ENCODE measurements around the gene CIB2.

CIB2 gene

DNA sequence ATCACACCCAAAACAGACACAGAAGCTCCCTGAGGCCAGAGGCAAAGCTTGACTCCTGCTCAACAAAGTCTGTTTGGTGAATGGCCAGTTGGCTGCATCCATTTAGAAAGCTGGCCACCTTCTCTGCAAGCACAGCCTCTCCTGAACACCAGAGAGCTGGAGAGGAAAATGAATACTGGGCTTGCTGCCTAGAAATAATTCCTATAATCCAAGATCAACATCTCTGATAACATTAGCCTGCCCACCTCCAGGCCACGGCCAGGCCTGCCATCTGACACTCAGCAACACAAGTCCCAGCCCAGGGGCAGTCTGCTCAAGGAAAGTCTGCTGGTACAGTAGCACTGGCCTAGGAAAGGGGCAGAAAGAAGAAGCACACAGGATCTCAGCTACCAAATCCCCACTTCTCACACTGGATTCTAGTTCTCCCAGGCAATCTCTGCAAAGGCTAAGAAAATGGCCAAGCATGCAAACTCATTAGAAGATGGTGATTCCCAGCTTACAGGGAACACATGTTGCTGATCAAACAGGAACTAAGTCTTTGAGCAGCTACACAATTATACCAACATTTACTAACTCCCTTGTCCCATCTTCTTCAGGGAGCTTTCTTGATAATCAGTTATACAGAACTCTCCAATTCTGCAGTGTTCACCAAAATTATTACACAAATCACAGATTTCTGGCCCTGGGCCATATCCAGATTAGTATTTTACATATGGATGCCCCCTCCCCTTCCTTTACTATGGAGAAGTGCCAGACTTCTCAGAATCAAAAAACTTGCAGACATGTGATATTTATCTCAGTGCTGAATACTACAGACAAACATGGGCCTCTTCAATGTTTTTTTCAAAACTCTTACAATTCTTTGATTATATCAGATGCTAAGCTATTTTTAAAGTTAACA, 63.7 kb downstream of the CIB2 start:
- TF ChIP-seq, protein P1, sequence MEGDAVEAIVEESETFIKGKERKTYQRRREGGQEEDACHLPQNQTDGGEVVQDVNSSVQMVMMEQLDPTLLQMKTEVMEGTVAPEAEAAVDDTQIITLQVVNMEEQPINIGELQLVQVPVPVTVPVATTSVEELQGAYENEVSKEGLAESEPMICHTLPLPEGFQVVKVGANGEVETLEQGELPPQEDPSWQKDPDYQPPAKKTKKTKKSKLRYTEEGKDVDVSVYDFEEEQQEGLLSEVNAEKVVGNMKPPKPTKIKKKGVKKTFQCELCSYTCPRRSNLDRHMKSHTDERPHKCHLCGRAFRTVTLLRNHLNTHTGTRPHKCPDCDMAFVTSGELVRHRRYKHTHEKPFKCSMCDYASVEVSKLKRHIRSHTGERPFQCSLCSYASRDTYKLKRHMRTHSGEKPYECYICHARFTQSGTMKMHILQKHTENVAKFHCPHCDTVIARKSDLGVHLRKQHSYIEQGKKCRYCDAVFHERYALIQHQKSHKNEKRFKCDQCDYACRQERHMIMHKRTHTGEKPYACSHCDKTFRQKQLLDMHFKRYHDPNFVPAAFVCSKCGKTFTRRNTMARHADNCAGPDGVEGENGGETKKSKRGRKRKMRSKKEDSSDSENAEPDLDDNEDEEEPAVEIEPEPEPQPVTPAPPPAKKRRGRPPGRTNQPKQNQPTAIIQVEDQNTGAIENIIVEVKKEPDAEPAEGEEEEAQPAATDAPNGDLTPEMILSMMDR (conservative IDR thresholded peaks at IDR 0.05; ENCODE audit: low read depth, low read length), result no peak
- no peak overlapping the region for H3K4me3 ChIP-seq (ENCODE audit: low read length)

DNA sequence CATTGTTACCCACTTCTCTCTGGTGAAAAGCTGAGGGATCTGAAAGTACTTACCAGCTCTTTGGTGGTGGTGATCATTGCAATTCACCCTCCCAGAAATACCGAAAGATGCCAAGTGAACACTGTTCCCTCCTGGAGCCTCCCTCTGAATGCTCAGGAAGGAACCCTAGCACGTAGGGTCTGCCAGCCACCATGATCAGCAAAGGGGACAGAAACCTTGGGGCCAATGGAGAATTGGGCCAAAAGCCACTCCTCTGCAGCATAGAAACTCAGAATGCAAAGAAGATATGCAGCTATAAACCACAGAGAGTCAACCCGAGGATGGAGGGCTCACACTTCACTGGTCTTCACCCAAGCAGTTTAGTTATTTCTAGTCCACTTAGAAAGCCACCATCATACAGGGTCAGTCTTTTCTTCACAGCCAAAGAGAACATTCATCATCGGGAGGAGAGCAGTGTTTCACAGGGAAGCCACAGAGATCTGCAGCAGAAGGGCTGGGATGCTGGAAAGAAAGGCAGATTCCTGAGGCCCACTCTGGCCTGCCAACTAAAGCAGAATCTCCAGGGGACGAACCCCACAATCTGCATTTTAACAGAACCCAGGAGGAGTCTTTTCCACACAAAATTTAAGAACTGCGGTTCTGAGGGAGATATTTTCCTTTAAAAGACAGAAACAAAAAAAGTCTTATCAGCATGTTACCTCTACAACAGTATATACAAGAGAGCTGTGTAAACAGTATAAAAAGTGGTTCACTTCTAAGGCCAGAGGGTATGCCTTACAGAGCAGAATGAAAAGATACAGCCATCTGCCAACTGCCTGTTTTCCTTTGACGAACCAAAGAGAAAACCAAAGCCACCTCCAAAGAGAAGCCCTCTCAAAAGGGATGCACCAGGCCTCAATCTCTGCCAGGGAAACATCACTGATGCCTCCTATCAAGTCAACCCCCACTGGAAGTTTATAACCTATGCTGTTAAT, 65.0 kb downstream of the CIB2 start:
- DNase-seq (ENCODE audit: low read depth), result no peak
- TF ChIP-seq, protein P1 (conservative IDR thresholded peaks at IDR 0.05; ENCODE audit: low read depth, low read length), result no peak
- H3K4me3 ChIP-seq (ENCODE audit: low read length), result no peak overlapping the region

More for the DNA sequence above, 63.7 kb downstream of the CIB2 start:
- peak; percentile 85 for DNase-seq (ENCODE audit: low read depth)

DNA sequence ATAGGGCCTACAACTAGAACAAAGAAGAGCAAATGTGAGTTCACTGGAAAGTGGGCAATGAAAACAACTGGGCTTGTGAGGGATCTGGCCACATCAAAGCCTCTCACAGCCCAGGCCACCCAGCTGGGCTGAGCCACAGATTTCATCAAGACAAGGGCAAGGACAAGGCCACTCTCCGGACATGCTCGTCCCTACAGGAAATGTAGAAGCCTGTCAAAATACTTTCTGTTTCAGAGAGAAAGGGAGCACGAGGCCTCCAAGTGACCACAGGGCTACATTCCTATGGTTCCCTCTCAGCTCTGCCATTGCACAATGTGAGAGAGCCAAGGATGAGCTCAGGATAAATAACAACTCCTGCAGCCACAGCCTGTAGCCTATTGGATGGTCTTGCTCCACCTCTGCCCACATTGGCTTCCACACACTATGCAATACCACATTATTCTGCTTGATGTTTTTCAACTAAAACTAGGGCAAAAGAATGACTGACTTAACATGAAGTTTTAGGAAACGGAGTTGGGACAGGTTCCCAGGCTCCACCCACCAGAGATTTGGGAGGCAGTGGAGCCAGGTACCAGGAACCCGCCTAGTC, 65.9 kb downstream of the CIB2 start:
- no peak overlapping the region for H3K4me3 ChIP-seq (ENCODE audit: low read length)
- TF ChIP-seq, protein P1 (conservative IDR thresholded peaks at IDR 0.05; ENCODE audit: low read depth, low read length), result no peak
- peak; percentile 82 for DNase-seq (ENCODE audit: low read depth)

DNA sequence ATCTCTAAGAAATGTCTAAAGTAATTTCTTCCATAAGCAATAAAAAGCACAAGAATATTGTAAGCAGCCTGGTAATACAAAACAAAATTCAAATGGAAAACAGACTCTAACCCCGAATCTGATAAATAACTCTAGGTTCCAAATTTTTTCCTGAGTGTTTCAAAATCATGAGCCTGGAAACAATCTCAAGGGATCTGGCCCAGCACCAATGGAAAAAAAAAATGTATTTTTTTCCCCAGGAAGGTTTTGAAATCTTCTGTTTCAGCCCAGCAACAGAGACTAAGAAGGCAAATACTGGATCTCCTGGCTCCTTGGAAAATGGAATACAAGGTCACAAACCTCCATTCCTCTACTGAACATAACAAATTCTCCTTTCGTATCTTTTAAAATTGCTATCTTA, 66.7 kb downstream of the CIB2 start:
- no peak for DNase-seq (ENCODE audit: low read depth)
- TF ChIP-seq, protein P1 (conservative IDR thresholded peaks at IDR 0.05; ENCODE audit: low read depth, low read length), result no peak
- no peak overlapping the region for H3K4me3 ChIP-seq (ENCODE audit: low read length)

DNA sequence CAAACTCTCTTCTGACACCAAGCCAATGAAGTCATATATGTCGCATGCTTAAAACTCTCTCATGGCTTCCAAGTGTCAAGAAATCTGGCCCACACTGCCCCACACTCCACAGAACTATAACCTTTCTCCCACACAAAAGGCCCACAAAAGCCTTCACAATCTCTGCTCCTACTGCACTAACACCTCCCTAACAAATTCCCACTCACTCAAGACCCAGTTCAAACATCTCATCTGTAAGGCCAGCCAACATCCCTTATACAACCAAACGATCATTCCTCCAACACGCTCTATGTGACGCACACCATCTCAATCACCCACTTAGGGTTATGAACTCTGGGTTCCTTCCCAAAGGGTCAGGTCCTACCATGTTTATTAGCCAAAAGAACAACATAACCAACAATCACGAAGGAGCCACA, 67.3 kb downstream of the CIB2 start:
- H3K4me3 ChIP-seq (ENCODE audit: low read length), result no peak overlapping the region
- TF ChIP-seq, protein P1 (conservative IDR thresholded peaks at IDR 0.05; ENCODE audit: low read depth, low read length), result no peak
- no peak for DNase-seq (ENCODE audit: low read depth)

DNA sequence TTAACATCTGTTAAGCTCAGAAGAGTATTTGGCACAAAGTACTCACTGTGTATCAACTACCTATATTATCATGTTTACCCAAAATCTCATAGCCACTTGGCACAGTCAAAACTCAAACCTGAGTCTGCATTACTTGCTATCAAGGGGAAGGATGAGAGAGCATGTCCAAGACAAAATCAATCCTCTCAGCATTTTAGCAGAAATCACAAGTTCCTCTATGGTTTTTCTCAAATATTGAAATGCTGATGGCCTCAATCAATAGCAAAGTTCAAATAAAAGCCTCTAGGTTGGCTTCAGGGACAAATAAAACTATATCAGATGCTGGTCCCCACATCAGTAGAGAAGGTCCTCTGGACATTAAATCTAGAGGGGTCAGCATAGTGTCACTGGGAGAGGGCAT, 68.0 kb downstream of the CIB2 start:
- TF ChIP-seq, protein P1 (conservative IDR thresholded peaks at IDR 0.05; ENCODE audit: low read depth, low read length), result no peak
- DNase-seq (ENCODE audit: low read depth), result no peak
- H3K4me3 ChIP-seq (ENCODE audit: low read length), result no peak overlapping the region
